OCI-LY1 (cell line): ENCODE data around the gene MRPL23.

ENCODE experiments used
- H2AFZ ChIP-seq: fragments of 200-600 bp; sonication (generic), shearing (Covaris generic); 2 replicates; pipeline ENCODE4 v1.6.0; 2014; ENCODE audit warnings: antibody characterized with exemption, mild to moderate bottlenecking, low read length
- H3F3A ChIP-seq: fragments of 200-600 bp; sonication (generic), shearing (Covaris generic); 2 replicates; pipeline ENCODE4 v1.6.0; 2014; ENCODE audit warnings: mild to moderate bottlenecking, antibody characterized with exemption, low read length, moderate library complexity; ENCODE audit not compliant: insufficient read depth
- H3K27ac ChIP-seq: fragments of 200-600 bp; sonication (generic); 2 replicates; pipeline ENCODE4 v1.5.1; 2014; ENCODE audit warnings: low read length, mixed run types, mild to moderate bottlenecking, low read depth; ENCODE audit not compliant: poor library complexity, severe bottlenecking
- H3K27me3 ChIP-seq: fragments of 200-600 bp; sonication (generic); 2 replicates; pipeline ENCODE4 v1.6.0; 2014; ENCODE audit warnings: antibody characterized with exemption, mild to moderate bottlenecking, low read length, moderate library complexity; ENCODE audit not compliant: insufficient read depth
- H3K36me3 ChIP-seq: fragments of 200-600 bp; sonication (generic); 2 replicates; pipeline ENCODE4 v1.6.1; 2014; ENCODE audit warnings: mild to moderate bottlenecking, antibody characterized with exemption, low read length, moderate library complexity, mixed read lengths; ENCODE audit not compliant: insufficient read depth
- H3K4me1 ChIP-seq: fragments of 200-600 bp; sonication (generic); 2 replicates; pipeline ENCODE4 v1.5.1; 2014; ENCODE audit warnings: mild to moderate bottlenecking, low read length, moderate library complexity; ENCODE audit not compliant: insufficient read depth, severe bottlenecking
- H3K4me2 ChIP-seq: fragments of 200-600 bp; sonication (generic), shearing (Covaris generic); 2 replicates; pipeline ENCODE4 v1.6.1; 2014; ENCODE audit warnings: low read length
- H3K4me3 ChIP-seq: fragments of 200-600 bp; sonication (generic); 2 replicates; pipeline ENCODE4 v1.5.1; 2014; ENCODE audit warnings: low read length, low read depth, mild to moderate bottlenecking, mixed read lengths; ENCODE audit not compliant: poor library complexity, severe bottlenecking
- H3K79me2 ChIP-seq: fragments of 200-600 bp; shearing (Covaris generic); 2 replicates; pipeline ENCODE4 v1.6.1; 2016; ENCODE audit warnings: mixed run types, low read length, mixed read lengths; ENCODE audit not compliant: insufficient read depth
- H3K9ac ChIP-seq: fragments of 200-600 bp; sonication (generic), shearing (Covaris generic); 2 replicates; pipeline ENCODE4 v1.6.1; 2014; ENCODE audit warnings: mild to moderate bottlenecking, low read length, mixed read lengths
- H3K9me2 ChIP-seq: fragments of 200-600 bp; sonication (generic), shearing (Covaris generic); 2 replicates; pipeline ENCODE4 v1.6.1; 2014; ENCODE audit warnings: low read depth, mild to moderate bottlenecking, low read length, mixed read lengths
- H3K9me3 ChIP-seq: fragments of 200-600 bp; shearing (Covaris generic); 2 replicates; pipeline ENCODE4 v1.6.1; 2014; ENCODE audit warnings: low read length, mixed read lengths
- H4K20me1 ChIP-seq: fragments of 200-600 bp; sonication (generic), shearing (Covaris generic); 2 replicates; pipeline ENCODE4 v1.6.0; 2016; ENCODE audit warnings: mild to moderate bottlenecking, low read length; ENCODE audit not compliant: insufficient read depth
- CTCF ChIP-seq: fragments of 200-600 bp; sonication (generic), shearing (Covaris generic); IDR thresholded peaks from 2 replicates; pipeline ENCODE4 v1.5.1; 2017; ENCODE audit warnings: mild to moderate bottlenecking, antibody characterized with exemption, low read length, moderate library complexity, mixed read lengths
- EZH2 ChIP-seq: fragments of 200-600 bp; sonication (generic), shearing (Covaris generic); IDR thresholded peaks from 2 replicates; pipeline ENCODE4 v1.8.0; 2017; ENCODE audit warnings: borderline replicate concordance, mixed run types, mild to moderate bottlenecking, antibody characterized with exemption, low read length, moderate library complexity, mixed read lengths

Gene MRPL23

DNA sequence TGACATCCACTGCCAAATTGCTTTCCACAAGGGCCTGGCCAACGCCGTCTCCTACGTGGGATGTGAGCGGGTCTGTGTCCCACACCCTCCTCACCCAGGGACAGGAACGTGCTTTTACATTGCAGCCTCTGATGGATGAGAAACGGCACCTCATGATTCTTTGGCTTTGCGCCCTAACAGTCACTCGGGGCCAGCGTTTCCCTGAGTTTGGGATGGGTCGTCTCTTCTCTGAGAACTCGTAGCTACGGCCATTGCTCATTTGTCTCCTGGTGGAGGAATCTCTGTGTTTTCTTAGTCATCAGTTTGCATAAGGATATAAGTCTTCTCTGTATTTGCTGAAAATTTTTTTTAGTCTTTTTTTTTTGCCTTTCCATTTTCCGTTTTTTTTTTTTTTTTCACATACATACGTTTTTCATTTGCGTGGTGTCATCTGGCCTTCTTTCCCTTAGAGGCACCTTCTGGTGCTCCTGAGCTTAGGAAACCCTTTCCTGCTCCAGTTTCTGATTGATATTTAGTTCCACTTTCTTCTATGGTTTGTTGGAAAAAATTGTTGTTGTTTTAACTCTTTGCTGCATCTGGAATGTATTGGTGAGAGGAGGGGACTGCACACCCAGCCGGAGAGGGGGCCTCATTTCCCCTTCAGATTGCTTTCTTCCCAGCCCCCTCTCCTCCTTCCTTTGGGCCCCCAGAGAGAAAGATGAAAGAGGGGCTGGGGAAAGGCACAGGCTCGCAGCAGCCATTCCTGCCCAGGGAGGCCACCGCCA lies 15.6 kb upstream of the MRPL23 start:
- TF ChIP-seq CTCF (no peak), EZH2 (no peak)
- no peaks in the 10 kb centered on the region for H3K79me2 ChIP-seq
- H3K4me1 ChIP-seq: no peaks in the 10 kb centered on the region
- H3K9ac ChIP-seq: no peak overlapping the region
- H3K4me3 ChIP-seq: no peak overlapping the region
- no peak overlapping the region for H2AFZ ChIP-seq
- no peak overlapping the region for H3K4me2 ChIP-seq
- H3K9me3 ChIP-seq: no peaks in the 10 kb centered on the region
- no peaks in the 10 kb centered on the region for H4K20me1 ChIP-seq
- no peaks in the 10 kb centered on the region for H3F3A ChIP-seq
- H3K36me3 ChIP-seq: no peaks in the 10 kb centered on the region
- H3K27me3 ChIP-seq: no peaks in the 10 kb centered on the region
- no peaks in the 10 kb centered on the region for H3K9me2 ChIP-seq
- H3K27ac ChIP-seq: no peak overlapping the region

DNA sequence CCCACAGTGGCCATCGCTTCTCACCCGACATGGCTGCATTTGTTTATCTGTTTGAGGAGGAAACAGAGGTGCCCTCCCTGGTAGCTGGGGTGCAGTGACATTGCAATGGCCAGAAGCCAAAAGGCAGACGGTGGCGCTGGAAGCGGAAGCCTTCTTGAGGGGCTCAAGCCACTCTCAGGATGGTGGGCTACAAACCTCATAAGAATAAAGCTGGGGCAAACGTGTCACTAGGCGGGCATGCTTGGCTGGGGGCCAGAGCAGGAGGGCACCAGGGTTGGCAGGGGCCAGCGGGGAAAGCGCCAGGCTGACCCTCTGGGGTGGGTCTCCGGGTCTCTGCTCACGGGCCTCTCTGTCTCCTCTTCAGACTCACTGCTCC lies 15.0 kb upstream of the MRPL23 start:
- H3K9me2 ChIP-seq: no peaks in the 10 kb centered on the region
- H3K4me2 ChIP-seq: no peak overlapping the region
- H3K9ac ChIP-seq: no peak overlapping the region
- H3K27ac ChIP-seq: no peak overlapping the region
- H3K79me2 ChIP-seq: no peaks in the 10 kb centered on the region
- no peaks in the 10 kb centered on the region for H3K36me3 ChIP-seq
- no peaks in the 10 kb centered on the region for H3K27me3 ChIP-seq
- H3F3A ChIP-seq: no peaks in the 10 kb centered on the region
- H4K20me1 ChIP-seq: no peaks in the 10 kb centered on the region
- H3K4me3 ChIP-seq: no peak overlapping the region
- no peaks in the 10 kb centered on the region for H3K9me3 ChIP-seq
- no peak overlapping the region for H2AFZ ChIP-seq
- TF ChIP-seq CTCF (no peak), EZH2 (no peak)
- no peaks in the 10 kb centered on the region for H3K4me1 ChIP-seq

- H4K20me1 ChIP-seq: no peaks in the 10 kb centered on the region
- no peak overlapping the region for H3K4me3 ChIP-seq
- H3K9me2 ChIP-seq: no peaks in the 10 kb centered on the region
- H3K79me2 ChIP-seq: no peaks in the 10 kb centered on the region
- H3K36me3 ChIP-seq: no peaks in the 10 kb centered on the region
- no peaks in the 10 kb centered on the region for H3K27me3 ChIP-seq
- H3K4me2 ChIP-seq: no peak overlapping the region
- H3K4me1 ChIP-seq: no peaks in the 10 kb centered on the region
- H2AFZ ChIP-seq: no peak overlapping the region
- no peak overlapping the region for H3K9ac ChIP-seq
- H3K9me3 ChIP-seq: no peaks in the 10 kb centered on the region
- no peak for TF ChIP-seq CTCF
- TF ChIP-seq EZH2: no peak
- no peak overlapping the region for H3K27ac ChIP-seq
- no peaks in the 10 kb centered on the region for H3F3A ChIP-seq
Measured at GRCh38 chr11:1932681-1933080, 14.5 kb upstream of the MRPL23 start.
